ENCODE data around the gene GRAMD4. TPM values are rescaled to one million over a fixed set of nuclear protein-coding genes. Genes with fewer than 3 reads are reported as not detected.

Gene GRAMD4
- total and polyA plus RNA-seq, 2 donors (not counting 1 experiment from before 2014, with no cell fraction given) = 17.0 to 88.1 TPM

DNA sequence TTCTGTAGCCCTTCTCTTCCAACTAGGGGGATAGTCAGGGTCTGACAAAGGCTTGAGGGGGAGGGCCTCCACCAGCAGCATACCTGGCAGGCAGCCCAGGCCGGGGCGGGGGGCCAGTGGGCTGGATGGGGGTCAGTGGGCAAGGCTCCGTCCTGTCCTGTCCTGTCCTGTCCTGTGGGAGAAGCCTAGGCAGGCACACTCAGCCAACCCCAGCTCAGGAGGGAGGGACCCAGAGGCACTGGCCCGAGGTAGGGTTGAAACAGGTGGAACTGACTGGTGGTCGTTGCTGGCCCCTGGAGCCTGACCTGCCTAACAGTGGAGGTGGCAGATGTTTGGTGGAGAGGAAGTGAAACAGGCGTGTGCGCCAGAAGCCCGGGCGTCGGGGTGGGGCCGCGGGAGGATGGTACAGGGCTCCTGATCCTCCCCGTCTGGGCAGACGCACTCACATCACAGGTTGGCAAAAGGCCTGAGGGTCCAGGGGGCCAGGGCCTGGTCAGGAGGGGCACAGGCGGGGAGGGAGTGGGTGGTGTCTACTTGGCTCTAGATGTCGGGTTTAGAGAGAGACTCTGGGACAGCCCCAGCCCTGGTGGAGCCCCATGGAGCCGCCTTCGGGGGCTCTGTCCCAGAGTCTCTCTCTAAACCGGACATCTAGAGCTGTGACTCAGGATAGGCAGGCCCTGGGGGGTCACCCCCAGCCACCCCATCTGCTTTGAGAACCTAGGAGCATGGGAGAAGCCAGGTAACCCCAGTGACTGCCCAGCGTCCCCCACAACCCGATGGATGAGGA lies 32.5 kb upstream of the GRAMD4 start:
- 9% methylated on average over 19 of the region's 21 CpGs for WGBS (ENCODE audit: insufficient coverage)
- POLR2A ChIA-PET = interaction anchor here (0.6 to 2.3 kb wide), 8 partner anchors 10 to 181 kb away, joined by 3 to 17 read pairs (median 4); no protein-coding TSS in a partner anchor

More for the DNA sequence above, 32.5 kb upstream of the GRAMD4 start:
- ATAC-seq (ENCODE audit: low read depth) = peak; percentile 84
- H4K20me1 ChIP-seq (ENCODE audit: control insufficient read depth, insufficient read depth, low read length, poor library complexity, severe bottlenecking) = no peaks in the 10 kb centered on the region
- peaks cover 82% of the 10 kb centered on the region for H3K79me2 ChIP-seq (ENCODE audit: control insufficient read depth, insufficient read depth, low read length)
- Mint-ChIP-seq H3K9me3 (ENCODE audit: insufficient read depth) (no peaks in the 10 kb centered on the region), H3K27me3 (no peaks in the 10 kb centered on the region), H3K4me1 (peaks cover 81% of the 10 kb centered on the region), H3K27ac (peak overlapping the region; percentile 99), H3K4me3 (peak overlapping the region; percentile 91)
- CTCF ChIA-PET = interaction anchor here (0.9 to 1.6 kb wide), 8 partner anchors 11 to 187 kb away, joined by 3 to 11 read pairs (median 3); no protein-coding TSS in a partner anchor
- peak overlapping the region; percentile 92 to 99 for H3K27ac ChIP-seq (ENCODE audit: low read length in 2 of 2)
- peak overlapping the region; percentile 82 for H3K4me2 ChIP-seq (replicated peaks; ENCODE audit: low read depth, low read length, poor library complexity, severe bottlenecking)
- no peak for TF ChIP-seq EZH2 (IDR thresholded peaks at IDR 0.05; ENCODE audit: borderline replicate concordance, insufficient read depth, low read depth, low read length, poor library complexity, severe bottlenecking)
- TF ChIP-seq, protein P1, sequence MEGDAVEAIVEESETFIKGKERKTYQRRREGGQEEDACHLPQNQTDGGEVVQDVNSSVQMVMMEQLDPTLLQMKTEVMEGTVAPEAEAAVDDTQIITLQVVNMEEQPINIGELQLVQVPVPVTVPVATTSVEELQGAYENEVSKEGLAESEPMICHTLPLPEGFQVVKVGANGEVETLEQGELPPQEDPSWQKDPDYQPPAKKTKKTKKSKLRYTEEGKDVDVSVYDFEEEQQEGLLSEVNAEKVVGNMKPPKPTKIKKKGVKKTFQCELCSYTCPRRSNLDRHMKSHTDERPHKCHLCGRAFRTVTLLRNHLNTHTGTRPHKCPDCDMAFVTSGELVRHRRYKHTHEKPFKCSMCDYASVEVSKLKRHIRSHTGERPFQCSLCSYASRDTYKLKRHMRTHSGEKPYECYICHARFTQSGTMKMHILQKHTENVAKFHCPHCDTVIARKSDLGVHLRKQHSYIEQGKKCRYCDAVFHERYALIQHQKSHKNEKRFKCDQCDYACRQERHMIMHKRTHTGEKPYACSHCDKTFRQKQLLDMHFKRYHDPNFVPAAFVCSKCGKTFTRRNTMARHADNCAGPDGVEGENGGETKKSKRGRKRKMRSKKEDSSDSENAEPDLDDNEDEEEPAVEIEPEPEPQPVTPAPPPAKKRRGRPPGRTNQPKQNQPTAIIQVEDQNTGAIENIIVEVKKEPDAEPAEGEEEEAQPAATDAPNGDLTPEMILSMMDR (IDR thresholded peaks at IDR 0.05) = no peak
- DNase-seq = peak; percentile 94
- intact Hi-C loops (cut with micrococcal nuclease) = loop anchor here (1.0 to 2.0 kb wide), 6 partner anchors 11 to 182 kb away; no protein-coding TSS in a partner anchor
- peaks cover 70 to 91% of the 10 kb centered on the region in 2 donors for H3K4me1 ChIP-seq (ENCODE audit: control insufficient read depth in 2 of 2, insufficient read depth in 2 of 2, low read length in 2 of 2)
- peak overlapping the region; percentile 5 for H2AFZ ChIP-seq (ENCODE audit: insufficient read depth, low read depth, low read length, poor library complexity, severe bottlenecking)
- no peaks in the 10 kb centered on the region for H3K9me3 ChIP-seq (ENCODE audit: control extremely low read depth in 1 of 3, control insufficient read depth in 2 of 3, insufficient read depth in 1 of 3, low read length in 2 of 3)
- H3K27me3 ChIP-seq (replicated peaks in 1 of 4; ENCODE audit: control extremely low read depth in 1 of 4, control insufficient read depth in 3 of 4, insufficient read depth in 4 of 4, low read length in 3 of 4) = no peaks in the 10 kb centered on the region
- H3K9ac ChIP-seq (ENCODE audit: low read length) = peak overlapping the region; percentile 58
- H3K4me3 ChIP-seq (ENCODE audit: control extremely low read depth in 1 of 5, extremely low read depth in 1 of 5, insufficient read depth in 1 of 5, low read depth in 2 of 5, low read length in 4 of 5) = peak overlapping the region in 4 of 5 experiments; percentile 35 to 52 (median 46)
- no peaks in the 10 kb centered on the region for H3K36me3 ChIP-seq (replicated peaks in 1 of 2; ENCODE audit: control extremely low read depth in 1 of 2, control insufficient read depth in 1 of 2, extremely low read depth in 1 of 2, insufficient read depth in 2 of 2, low read length in 1 of 2)

Data from B cell (primary cell).